Activated CD4-positive, alpha-beta T cell treated with anti-CD3 and anti-CD28 coated beads for 1 hour (primary cell): ENCODE results near the gene SPATA33.
A peak's percentile ranks its signal among the peaks of the same experiment; 100 is the strongest.
"Not testable (repeated sequence)": the region's sequence is repeated elsewhere in the genome, so short reads cannot be mapped to it uniquely, and the experiment has no call there.

Experiments
- DNase-seq: peaks from one replicate; pipeline ENCODE4 v3.0.0-alpha.2; 2020

The SPATA33 gene

GRCh38 chr16:89695086-89695874, 37.6 kb downstream of the SPATA33 start:
- no peak for DNase-seq

GRCh38 chr16:89695875-89696669, 38.4 kb downstream of the SPATA33 start:
- DNase-seq, result no peak

- no peak for DNase-seq
Measured at GRCh38 chr16:89696670-89697128, 39.1 kb downstream of the SPATA33 start.

- no peak for DNase-seq
Measured at GRCh38 chr16:89697161-89697615, 39.6 kb downstream of the SPATA33 start.

- DNase-seq, result no peak
Measured at GRCh38 chr16:89697616-89698331, 40.1 kb downstream of the SPATA33 start.

- not testable (repeated sequence) for DNase-seq
Measured at GRCh38 chr16:89698717-89699116, 41.1 kb downstream of the SPATA33 start.

GRCh38 chr16:89699629-89700099, 42.0 kb downstream of the SPATA33 start:
- DNase-seq, result not testable (repeated sequence)

GRCh38 chr16:89700100-89700648, 42.5 kb downstream of the SPATA33 start:
- DNase-seq, result peak; percentile 94

GRCh38 chr16:89700649-89701424, 43.2 kb downstream of the SPATA33 start:
- DNase-seq, result peak; percentile 32

- DNase-seq, result peak; percentile 97
Measured at GRCh38 chr16:89701425-89702406, 44.1 kb downstream of the SPATA33 start, which contains the start of gene SPATA2L. TSS of gene SPATA2L (minus strand) at chr16:89701705. CDS start at chr16:89701232, 473 bp downstream.

GRCh38 chr16:89704281-89704680, 46.6 kb downstream of the SPATA33 start:
- no peak for DNase-seq

GRCh38 chr16:89705006-89705405, 47.4 kb downstream of the SPATA33 start:
- DNase-seq, result no peak

- DNase-seq, result no peak
Measured at GRCh38 chr16:89706518-89707260, 49.1 kb downstream of the SPATA33 start.

- no peak for DNase-seq
Measured at GRCh38 chr16:89707695-89708094, 50.1 kb downstream of the SPATA33 start.

- no peak for DNase-seq
Measured at GRCh38 chr16:89708481-89708931, 50.9 kb downstream of the SPATA33 start.

- no peak for DNase-seq
Measured at GRCh38 chr16:89709166-89709565, 51.5 kb downstream of the SPATA33 start.

- no peak for DNase-seq
Measured at GRCh38 chr16:89709716-89710432, 52.2 kb downstream of the SPATA33 start.

GRCh38 chr16:89710709-89711564, 53.3 kb downstream of the SPATA33 start:
- DNase-seq, result no peak
